Renal cortical epithelial cell (primary cell): ENCODE data around the gene SFMBT2. TPM values are rescaled to one million over a fixed set of nuclear protein-coding genes. Genes with fewer than 3 reads are reported as not detected.

Experiments
- DNase-seq: peaks from one replicate; pipeline ENCODE4 v3.0.0-alpha.2; 2011; ENCODE audit warnings: low read depth
- total RNA-seq: library from RNA; depleted of rRNA; stranded (reverse); fragments of >200 nt; gene quantifications from 2 replicates; pipeline ENCODE4 v1.2.3, GENCODE V29; 2014

SFMBT2 gene
- total RNA-seq, 1 donor from 2014 or later: 0.45 TPM

- no peak for DNase-seq
Observed at GRCh38 chr10:7425691-7426090, 14.9 kb upstream of the SFMBT2 start.

DNA sequence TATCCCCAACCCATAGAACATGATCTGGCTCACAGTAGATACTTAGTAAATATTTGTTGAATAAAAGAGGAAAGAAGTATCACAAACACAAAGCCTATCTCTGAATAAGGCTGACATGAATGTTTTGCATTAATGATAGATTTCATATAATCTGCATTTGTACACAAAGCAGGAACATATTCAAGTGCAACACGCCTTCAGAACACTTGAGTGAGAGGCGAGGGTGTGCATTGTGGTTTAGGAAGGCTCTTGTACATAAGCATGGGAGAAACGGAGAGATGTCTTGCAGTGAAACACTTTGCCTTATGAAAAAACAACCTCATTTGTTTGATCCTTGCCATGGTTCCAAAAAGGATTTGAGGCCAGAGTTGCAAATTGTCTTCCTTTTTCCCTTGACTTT is 14.1 kb upstream of the SFMBT2 start:
- DNase-seq: no peak

DNA sequence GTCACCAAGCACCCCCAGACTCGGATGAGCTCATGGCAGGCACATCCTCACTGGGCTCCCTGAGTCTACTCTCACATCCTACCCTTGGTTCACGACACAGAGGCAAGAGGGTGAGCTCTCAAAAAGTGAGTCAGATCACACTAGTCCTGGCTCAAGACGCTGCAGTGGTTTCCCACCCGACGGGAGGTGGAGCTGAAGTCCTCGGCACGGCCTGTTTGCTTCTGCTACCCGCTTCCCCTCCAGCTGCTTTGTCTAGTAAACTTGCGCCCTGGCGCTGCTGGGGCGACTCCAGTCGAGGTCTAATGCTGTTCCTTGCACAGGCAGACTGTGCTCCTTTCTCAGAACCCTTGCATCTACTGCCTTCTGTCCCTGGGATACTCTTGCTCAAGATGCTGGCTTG is 13.5 kb upstream of the SFMBT2 start:
- no peak for DNase-seq

DNA sequence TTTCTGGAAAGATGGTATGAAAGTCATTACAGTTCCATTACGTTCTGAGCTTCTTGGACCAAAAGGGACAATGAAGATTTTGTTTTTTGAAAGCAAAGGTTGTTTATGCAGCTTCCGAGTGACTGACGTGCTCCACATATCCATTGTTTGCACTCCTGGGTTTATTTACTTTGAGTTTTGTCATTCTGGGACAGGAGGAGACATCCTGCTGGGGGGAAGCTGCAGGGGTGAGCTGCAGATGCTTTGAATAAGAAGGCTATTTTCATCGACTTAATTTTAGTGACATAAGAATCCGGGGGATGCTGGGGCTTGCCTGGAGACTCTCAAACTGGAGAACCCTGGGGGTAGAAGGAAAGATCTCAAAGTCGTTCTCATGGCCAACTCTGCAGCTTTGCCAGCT is 12.7 kb upstream of the SFMBT2 start:
- no peak for DNase-seq

DNA sequence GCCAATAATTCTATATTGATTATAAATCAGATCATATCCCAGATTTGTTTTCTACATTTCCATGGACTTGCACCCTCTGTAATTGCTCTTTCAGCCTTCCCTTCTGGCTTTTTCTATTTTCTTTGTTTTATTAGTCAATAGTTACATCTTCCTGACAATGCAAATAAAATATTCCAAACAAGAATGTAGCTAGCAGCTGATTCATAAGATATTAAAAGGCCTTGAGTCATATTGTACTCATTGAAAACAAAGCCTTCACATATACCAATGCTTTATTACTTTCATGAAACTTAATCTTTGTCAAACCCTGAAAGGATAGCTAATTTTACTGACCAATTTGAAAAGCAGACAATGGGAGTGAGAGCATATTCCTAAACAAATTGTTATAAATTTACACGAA is 10.7 kb upstream of the SFMBT2 start:
- no peak for DNase-seq

DNA sequence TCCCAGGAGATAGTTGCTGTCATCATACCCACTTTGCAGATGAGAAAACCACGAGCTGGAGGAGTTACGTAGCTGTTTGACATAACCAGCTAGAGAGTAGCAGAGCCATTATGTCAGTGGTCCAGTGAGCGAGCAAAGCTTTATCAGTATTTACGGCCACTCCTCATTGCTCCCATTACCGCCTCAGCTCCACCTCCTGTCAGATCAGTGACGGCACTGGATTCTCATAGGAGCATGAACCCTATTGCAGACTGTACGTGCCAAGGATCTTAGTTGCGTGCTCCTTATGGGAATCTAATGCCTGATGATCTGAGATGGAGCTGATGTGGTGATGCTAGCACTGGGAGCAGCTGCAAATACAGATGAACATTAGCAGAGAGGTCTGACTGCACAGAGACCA is 9.2 kb upstream of the SFMBT2 start:
- no peak for DNase-seq

GRCh38 chr10:7417807-7418206 is 7.0 kb upstream of the SFMBT2 start:
- DNase-seq: no peak

GRCh38 chr10:7417103-7417623 is 6.3 kb upstream of the SFMBT2 start:
- peak; percentile 71 for DNase-seq

DNA sequence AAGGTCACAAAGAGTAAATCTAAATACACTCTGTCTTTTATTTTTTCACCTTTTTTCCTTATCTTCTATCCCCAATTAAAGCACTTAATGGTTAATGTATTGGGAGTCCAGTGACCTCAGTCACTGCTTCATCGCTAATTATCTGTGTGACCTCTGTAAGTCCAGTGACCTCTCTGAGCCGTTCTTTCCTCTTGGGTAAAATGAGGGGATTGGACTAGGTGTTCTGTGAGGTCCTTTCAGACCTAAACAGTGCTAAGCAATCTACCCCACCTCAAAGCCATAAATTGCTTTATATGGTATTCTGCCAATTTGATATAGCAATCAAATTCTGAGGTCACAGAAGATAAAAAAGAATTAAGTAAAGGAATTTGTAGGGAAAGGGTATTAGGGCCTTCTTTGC is 3.9 kb upstream of the SFMBT2 start:
- no peak for DNase-seq

DNA sequence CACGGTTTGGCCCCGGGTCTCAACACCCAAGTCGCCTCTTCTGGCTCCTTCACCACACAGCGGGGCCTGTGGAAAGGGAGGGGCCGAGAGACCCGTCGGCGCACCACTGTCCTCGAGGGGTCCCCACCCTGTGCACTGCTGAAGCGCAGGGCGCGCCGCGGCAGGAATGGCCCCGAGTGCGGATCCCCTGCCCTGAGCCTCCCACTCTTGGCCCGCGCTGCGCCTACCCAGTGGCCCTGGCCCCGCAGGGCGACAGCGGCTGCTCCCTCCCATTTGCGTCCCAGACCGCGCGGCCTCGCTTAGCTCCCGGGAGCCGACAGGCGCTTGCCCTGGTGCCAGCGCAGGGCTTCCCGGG is 2.1 kb upstream of the SFMBT2 start:
- DNase-seq: no peak

DNA sequence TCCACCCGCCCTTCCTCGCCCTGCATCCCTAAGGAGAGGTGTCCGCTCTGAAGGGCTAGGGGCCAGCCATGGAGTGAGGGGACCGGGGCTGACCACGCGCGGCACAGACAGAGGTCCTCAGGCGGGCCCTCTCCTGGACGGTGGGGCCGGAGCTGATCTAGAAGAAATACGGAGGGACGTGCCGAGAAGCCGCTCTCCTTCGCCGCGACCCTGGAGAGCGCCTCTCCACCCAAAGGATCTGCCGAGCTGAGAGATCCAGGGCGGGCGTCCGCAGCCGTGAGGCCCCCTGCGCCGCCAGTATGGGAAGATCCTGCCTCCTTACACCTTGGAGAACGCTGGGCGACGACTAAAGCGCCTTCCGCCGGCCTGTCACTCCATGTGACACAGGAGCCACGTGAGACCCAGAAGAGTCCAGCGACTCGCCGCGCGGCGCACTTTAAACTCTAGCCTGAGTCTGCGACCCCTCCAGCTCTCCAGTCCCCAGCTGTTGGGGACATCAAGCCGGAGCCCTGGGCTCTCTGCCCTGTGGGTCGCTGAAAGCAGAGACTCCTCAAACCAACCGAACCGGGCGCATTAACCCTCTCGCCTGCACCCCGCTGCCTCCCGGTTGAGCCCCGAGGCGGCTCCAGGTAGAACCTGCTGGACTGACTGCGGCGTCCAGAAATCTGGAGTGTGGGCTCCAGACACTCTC is 1.5 kb upstream of the SFMBT2 start:
- no peak for DNase-seq

DNA sequence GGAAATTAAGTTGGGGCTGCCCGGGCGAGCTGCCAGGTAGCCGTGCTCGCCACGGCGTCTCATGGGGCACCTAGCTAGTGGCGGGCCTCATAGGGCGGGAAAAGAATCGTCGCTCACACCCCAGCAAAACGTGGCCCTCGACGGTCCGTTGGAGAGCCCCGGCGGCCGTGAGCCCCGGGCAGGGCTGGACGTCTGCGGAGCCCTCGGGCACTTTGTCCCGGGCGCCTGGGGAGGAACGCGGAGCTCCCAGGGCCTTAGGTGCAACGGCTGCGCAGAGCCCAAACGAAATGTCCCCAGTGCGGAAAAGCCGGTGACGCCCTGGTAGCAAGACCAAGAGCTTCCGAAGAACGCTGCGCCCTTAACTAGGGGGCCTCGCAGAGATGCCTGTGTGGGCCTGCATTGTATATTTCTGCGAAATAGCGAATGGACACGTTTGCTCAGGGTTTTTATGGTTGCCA is 866 bp upstream of the SFMBT2 start:
- DNase-seq: no peak

GRCh38 chr10:7410301-7410861 is 453 bp downstream of the SFMBT2 start:
- no peak for DNase-seq

GRCh38 chr10:7409732-7410168 is 1.1 kb downstream of the SFMBT2 start:
- no peak for DNase-seq

GRCh38 chr10:7409045-7409731 is 1.6 kb downstream of the SFMBT2 start:
- DNase-seq: no peak

DNA sequence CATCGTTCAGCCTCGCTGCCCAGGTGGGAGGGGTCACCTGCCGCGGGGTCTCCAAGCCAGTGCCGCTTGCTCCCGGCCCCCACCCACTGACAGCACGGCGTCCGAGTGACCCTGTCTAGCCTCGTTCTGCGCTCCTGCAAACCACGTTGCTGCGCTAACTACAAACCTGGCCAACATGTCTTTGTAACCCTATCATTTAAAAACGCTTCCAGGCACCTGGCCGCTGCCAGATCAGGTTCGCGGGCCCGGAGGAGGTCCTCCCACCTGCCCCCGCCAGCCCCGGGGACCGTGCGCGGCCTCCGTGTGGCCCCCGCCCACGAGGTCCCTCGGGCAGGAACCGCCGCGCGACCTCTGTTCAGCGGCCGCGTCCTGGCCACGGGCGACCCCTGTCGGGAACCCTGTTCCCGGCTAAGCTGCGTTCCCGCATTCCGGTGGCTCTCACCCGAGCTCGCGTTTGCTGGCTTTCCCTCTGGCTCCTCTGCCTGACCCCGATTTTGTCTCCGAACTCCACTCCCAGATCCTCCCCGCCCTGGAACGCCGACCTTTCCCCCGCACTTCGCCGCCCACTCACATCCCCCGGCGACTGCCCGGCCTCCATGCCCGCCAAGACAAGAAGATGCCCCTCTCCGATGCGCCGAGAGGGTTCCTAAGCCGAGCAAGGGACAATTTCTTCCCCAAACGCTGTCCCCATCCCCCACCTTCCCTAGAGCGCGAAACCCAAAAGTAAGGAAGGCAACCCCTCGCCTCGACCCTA is 2.4 kb downstream of the SFMBT2 start:
- DNase-seq: no peak

DNA sequence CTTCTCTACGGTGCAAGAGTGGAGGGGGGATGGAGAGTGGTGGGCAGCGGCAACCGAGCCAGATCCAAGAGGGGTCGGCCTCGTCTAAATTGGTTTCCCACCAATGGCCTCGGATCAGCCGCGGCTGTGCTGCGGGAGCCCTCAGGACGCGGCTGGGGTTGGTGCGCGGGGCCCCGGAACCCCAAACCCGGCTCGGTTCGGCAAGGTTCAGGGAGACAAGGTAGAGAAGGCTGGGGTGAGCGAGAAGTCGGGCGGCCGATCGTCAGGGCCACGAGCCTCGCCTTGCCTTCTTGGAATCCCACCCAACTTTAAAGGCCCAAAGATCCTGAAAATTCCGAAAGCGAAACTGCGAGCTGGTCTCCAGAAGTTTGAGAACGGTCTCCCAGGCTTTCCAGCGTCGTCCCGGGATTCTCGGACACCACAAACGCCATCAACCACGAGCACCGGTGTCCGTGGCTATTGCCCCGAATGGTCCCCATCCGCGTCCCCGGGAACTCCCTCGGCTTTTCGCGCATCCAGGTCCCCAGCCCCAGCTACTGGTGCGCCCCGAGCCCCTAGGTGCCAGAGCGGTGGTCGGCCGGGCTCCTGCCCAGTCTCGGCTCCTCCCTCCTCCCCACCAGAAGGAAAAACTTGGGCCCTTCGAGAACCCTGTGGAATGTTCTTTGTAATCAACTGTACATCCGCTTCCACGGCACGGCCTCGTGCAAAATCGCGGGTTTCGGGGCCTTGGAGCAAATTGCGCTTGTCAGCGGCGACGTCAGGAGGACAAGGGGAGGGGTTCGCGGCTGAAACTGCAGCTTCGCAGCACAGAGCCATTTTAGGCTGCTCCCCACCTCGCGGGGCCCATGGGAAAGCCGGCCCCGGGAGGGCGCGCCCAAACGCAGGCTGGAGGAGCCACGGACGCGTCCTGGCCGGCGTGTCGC is 3.2 kb downstream of the SFMBT2 start:
- DNase-seq: no peak

DNA sequence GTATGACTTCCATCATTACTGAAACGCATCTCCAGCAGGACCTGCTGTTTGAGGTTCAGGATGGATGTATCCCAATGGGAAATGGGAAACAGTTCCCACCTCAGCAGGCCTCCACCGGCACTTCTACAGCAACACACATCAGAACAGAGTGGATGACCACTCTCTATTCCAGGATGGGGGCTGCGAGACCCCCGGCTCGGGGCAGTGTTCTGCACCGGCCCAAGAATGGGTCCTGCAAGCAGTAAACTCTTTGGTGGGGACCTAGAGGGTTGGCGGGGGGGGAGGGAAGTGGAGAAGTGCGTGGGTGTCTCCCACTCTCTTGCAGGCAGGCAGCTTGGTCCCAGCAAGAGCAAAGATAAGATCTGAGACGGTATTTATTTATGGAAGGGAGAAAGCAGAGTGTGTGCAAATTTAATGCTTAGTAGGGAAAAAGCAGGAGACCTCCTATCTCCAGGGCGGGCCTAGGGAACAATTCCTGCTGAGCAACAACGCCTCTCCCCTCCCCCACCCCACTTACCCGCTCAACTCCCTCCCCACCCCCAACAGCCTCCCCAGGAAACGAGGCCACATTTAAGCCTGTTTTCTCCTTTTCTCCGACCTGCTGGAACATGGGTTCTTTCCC is 4.0 kb downstream of the SFMBT2 start:
- DNase-seq: no peak

GRCh38 chr10:7405637-7406036 is 5.2 kb downstream of the SFMBT2 start:
- DNase-seq: peak; percentile 14

DNA sequence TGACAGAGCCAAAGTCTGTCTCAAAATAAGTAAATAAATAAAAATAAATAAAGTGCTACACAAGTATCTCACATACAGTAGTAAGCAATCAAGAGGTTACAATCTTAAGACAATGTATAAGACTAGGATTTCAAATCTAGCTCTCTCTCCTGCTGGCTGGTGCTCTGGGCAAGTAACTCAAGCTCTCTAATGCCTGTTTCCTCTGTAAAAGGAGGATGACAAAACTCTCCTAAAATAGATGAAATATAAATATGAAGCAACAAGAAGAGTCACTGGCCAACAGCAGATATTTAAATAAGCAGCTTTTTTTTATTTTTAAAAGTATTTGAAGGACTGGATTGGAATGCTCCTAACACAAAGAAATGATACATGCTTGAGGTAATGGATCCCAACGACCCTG is 7.2 kb downstream of the SFMBT2 start:
- no peak for DNase-seq

DNA sequence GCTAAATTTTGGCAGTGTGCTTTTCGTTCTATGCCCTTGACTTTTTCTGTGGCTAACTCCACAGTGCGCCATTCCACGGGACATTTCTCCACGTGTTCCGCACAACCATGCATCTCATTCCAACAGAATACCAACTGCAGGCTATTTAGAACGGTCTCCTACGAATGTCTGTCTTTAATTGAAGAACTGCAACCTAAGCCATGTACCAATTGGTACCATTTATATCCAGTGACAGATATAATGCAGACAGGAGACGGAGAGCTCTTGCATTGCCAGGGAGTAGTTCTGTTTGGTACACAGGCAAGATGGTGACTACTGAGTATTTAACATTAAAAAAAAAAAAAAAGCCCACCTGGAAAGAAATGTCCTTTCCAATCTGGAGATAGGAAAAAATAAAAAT is 9.1 kb downstream of the SFMBT2 start:
- no peak for DNase-seq
